ENCODE data around the gene ACE.

Gene ACE

DNA sequence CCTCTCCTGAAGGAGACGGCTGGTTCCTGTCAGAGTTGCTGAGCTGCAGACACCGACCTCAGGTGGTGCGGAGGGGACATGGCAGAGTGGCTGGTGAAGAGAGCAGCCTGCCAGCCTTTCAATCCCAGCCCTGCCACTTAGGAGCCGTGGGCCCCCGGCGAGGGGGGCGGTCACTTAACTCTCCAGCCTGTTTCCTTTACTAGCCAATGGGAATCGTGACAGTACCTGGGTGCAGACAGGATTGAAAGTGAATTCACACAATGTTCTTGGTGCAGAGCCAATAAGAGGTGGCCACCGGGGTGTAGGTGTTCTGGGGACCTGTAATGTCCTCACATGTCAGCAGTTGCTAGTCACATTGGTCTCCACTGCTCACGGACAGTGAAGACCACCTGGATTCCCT, 13.5 kb downstream of the ACE start:
- no peak overlapping the region for H3K4me3 ChIP-seq (ENCODE audit: low read depth, low read length)
- TF ChIP-seq, protein P1, sequence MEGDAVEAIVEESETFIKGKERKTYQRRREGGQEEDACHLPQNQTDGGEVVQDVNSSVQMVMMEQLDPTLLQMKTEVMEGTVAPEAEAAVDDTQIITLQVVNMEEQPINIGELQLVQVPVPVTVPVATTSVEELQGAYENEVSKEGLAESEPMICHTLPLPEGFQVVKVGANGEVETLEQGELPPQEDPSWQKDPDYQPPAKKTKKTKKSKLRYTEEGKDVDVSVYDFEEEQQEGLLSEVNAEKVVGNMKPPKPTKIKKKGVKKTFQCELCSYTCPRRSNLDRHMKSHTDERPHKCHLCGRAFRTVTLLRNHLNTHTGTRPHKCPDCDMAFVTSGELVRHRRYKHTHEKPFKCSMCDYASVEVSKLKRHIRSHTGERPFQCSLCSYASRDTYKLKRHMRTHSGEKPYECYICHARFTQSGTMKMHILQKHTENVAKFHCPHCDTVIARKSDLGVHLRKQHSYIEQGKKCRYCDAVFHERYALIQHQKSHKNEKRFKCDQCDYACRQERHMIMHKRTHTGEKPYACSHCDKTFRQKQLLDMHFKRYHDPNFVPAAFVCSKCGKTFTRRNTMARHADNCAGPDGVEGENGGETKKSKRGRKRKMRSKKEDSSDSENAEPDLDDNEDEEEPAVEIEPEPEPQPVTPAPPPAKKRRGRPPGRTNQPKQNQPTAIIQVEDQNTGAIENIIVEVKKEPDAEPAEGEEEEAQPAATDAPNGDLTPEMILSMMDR (IDR thresholded peaks at IDR 0.05; ENCODE audit: low read depth, low read length, missing control alignments) = no peak
- in situ Hi-C loops (cut with HindIII; ENCODE audit: low sequenced_read_pairs) = no loop called here
- no peak for DNase-seq (ENCODE audit: low read depth)

DNA sequence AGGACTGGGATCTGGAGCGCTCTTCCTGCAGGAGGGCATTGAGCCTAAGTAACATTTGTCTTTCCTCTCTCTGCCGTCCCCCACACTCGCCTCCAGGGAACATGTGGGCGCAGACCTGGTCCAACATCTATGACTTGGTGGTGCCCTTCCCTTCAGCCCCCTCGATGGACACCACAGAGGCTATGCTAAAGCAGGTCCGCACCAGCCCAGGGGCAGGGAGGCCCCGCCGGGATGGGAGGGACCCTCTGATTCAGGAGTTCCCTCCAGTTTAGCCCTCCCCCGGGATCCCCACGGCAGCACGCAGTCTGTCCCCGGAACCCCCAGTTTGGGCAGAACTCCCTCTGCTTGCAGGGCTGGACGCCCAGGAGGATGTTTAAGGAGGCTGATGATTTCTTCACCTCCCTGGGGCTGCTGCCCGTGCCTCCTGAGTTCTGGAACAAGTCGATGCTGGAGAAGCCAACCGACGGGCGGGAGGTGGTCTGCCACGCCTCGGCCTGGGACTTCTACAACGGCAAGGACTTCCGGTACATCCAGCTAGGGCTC, 14.1 kb downstream of the ACE start:
- in situ Hi-C loops (cut with HindIII; ENCODE audit: low sequenced_read_pairs) = no loop called here
- TF ChIP-seq, protein P1 (IDR thresholded peaks at IDR 0.05; ENCODE audit: low read depth, low read length, missing control alignments) = no peak

DNA sequence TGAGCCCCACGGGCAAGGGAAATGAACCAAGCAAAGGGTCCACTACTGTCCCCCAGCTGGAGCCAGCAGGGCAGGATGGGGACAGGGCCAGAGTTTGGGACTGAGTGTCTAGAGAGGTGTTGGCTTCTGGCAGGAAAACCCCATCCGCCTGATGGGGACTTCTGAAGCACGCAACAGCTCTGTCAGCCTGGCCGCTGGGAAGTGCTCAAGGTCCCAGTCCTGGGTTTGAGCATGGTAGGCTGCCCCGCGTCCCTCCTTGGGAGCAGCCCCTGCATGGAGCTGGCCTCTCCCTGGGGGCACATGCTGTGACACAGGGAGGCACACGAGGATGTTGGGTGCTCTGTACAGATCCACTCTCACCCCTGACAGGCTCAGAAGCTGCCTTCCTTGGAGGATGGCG, 14.6 kb downstream of the ACE start:
- no peak for DNase-seq (ENCODE audit: low read depth)
- in situ Hi-C loops (cut with HindIII; ENCODE audit: low sequenced_read_pairs) = no loop called here
- H3K4me3 ChIP-seq (ENCODE audit: low read depth, low read length) = no peak overlapping the region
- TF ChIP-seq, protein P1 (IDR thresholded peaks at IDR 0.05; ENCODE audit: low read depth, low read length, missing control alignments) = no peak

More for the DNA sequence above, 14.1 kb downstream of the ACE start:
- DNase-seq (ENCODE audit: low read depth) = no peak
- H3K4me3 ChIP-seq (ENCODE audit: low read depth, low read length) = no peak overlapping the region

GRCh38 chr17:63491977-63492618, 15.2 kb downstream of the ACE start:
- TF ChIP-seq, protein P1 (IDR thresholded peaks at IDR 0.05; ENCODE audit: low read depth, low read length, missing control alignments) = no peak
- H3K4me3 ChIP-seq (ENCODE audit: low read depth, low read length) = no peak overlapping the region
- no peak for DNase-seq (ENCODE audit: low read depth)
- in situ Hi-C loops (cut with HindIII; ENCODE audit: low sequenced_read_pairs) = no loop called here

DNA sequence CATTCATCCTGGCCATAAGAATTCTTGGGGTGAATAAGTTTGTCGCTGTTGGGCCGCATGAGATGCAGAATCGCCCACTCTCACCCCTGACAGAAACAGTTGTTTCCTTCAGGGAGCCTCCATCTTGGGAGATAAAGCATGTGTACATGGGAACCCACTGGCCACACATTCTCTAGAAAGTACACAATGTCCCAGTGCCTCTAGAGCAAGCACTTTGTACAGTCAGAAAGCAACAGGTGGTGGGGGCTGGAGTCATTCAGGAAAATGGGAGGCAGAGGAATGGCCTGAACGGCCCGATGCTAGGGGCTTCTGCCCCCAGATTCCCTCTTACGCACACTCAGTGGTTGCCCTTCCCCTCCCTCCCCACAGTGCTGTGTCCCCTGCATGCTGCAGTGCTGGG, 16.1 kb downstream of the ACE start:
- in situ Hi-C loops (cut with HindIII; ENCODE audit: low sequenced_read_pairs) = no loop called here
- TF ChIP-seq, protein P1 (IDR thresholded peaks at IDR 0.05; ENCODE audit: low read depth, low read length, missing control alignments) = no peak
- no peak for DNase-seq (ENCODE audit: low read depth)
- H3K4me3 ChIP-seq (ENCODE audit: low read depth, low read length) = no peak overlapping the region

- H3K4me3 ChIP-seq (ENCODE audit: low read depth, low read length) = no peak overlapping the region
- DNase-seq (ENCODE audit: low read depth) = no peak
- in situ Hi-C loops (cut with HindIII; ENCODE audit: low sequenced_read_pairs) = no loop called here
- TF ChIP-seq, protein P1 (IDR thresholded peaks at IDR 0.05; ENCODE audit: low read depth, low read length, missing control alignments) = no peak
Measured at GRCh38 chr17:63493411-63493810, 16.6 kb downstream of the ACE start.
